Caco-2 (cell line): ENCODE data around the gene INPP4B. TPM values are rescaled to one million over a fixed set of nuclear protein-coding genes. Genes with fewer than 3 reads are reported as not detected.

Source experiments
- BruUV-seq: library from RNA; stranded (reverse); fragments of 400-500 nt; replicated peaks from 2 replicates; lab custom pipeline; 2021; lab: Mats Ljungman, UMichigan
- CTCF ChIA-PET: fragments of 300-600 bp; sonication (Branson Sonifier 250); formaldehyde crosslinking; loops from one replicate; lab custom pipeline; 2022; ENCODE audit warnings: antibody characterized with exemption; lab: Charles Lee
- POLR2A ChIA-PET: fragments of 300-600 bp; sonication (Branson Sonifier 250); formaldehyde crosslinking; loops from one replicate; lab custom pipeline; 2022; ENCODE audit warnings: antibody characterized with exemption; lab: Charles Lee
- DNase-seq, 2 experiments: peaks; one replicate each; pipeline versions ENCODE4 v3.0.0 to v3.0.0-alpha.2; 2020 to 2022
- H3K27me3 ChIP-seq: replicated peaks from 2 replicates; pipeline ENCODE4 v1.6.0; 2011; ENCODE audit warnings: low read length; ENCODE audit not compliant: control insufficient read depth, insufficient read depth
- H3K36me3 ChIP-seq: 2 replicates; pipeline ENCODE4 v1.5.1; 2011; ENCODE audit warnings: low read length; ENCODE audit not compliant: control insufficient read depth, insufficient read depth
- H3K4me1 ChIP-seq: fragments of 250-450 bp; sonication (Bioruptor Pico); 2 replicates; pipeline ENCODE4 v1.5.1; 2020; ENCODE audit warnings: mild to moderate bottlenecking
- H3K4me3 ChIP-seq: 2 replicates; pipeline ENCODE4 v1.5.1; 2011; ENCODE audit warnings: low read depth, mild to moderate bottlenecking, control low read depth, low read length
- H3K9me3 ChIP-seq: fragments of 250-450 bp; sonication (Bioruptor Pico); 2 replicates; pipeline ENCODE4 v1.5.1; 2020; ENCODE audit warnings: mild to moderate bottlenecking, moderate library complexity
- H3K27ac Mint-ChIP-seq: one replicate; pipeline ENCODE4 v1.8.0; 2022; ENCODE audit warnings: mixed read lengths; ENCODE audit not compliant: unreplicated experiment
- H3K27me3 Mint-ChIP-seq: one replicate; pipeline ENCODE4 v1.8.0; 2022; ENCODE audit warnings: mixed read lengths; ENCODE audit not compliant: insufficient read depth, unreplicated experiment
- H3K36me3 Mint-ChIP-seq: one replicate; pipeline ENCODE4 v1.8.0; 2022; ENCODE audit warnings: mild to moderate bottlenecking, mixed read lengths; ENCODE audit not compliant: insufficient read depth, unreplicated experiment
- H3K4me1 Mint-ChIP-seq: one replicate; pipeline ENCODE4 v1.8.0; 2022; ENCODE audit warnings: low read depth, mixed read lengths; ENCODE audit not compliant: unreplicated experiment
- H3K4me3 Mint-ChIP-seq: one replicate; pipeline ENCODE4 v1.8.0; 2022; ENCODE audit warnings: mild to moderate bottlenecking, moderate library complexity, mixed read lengths; ENCODE audit not compliant: unreplicated experiment
- H3K9me3 Mint-ChIP-seq: one replicate; pipeline ENCODE4 v1.8.0; 2022; ENCODE audit warnings: mixed read lengths; ENCODE audit not compliant: unreplicated experiment
- intact Hi-C: fragments of 100-400 bp; cut with micrococcal nuclease; formaldehyde crosslinking; loops from one replicate; pipeline ENCODE4 v1.10.0; 2022; ENCODE audit not compliant: unreplicated experiment
- total RNA-seq: library from RNA; stranded (reverse); gene quantifications from 2 replicates; pipeline ENCODE4 v1.2.3, GENCODE V29; 2022
- TF ChIP-seq, protein P1 (sequence below), 2 experiments: fragments of 200-600 bp in 1 of 2; IDR thresholded peaks; 1 replicate in 1 of 2; 2 replicates in 1 of 2; pipeline versions ENCODE4 v1.5.1 to v1.8.0; 2011 to 2022; ENCODE audit warnings: antibody characterized with exemption in 1 of 2, control low read depth in 1 of 2, inconsistent platforms in 1 of 2, low read depth in 1 of 2, low read length in 1 of 2, mild to moderate bottlenecking in 1 of 2, moderate library complexity in 1 of 2; ENCODE audit not compliant: insufficient read depth in 1 of 2, severe bottlenecking in 1 of 2, unreplicated experiment in 1 of 2

INPP4B gene
- total RNA-seq, 1 experiment from 2014 or later, result 10.3 TPM

DNA sequence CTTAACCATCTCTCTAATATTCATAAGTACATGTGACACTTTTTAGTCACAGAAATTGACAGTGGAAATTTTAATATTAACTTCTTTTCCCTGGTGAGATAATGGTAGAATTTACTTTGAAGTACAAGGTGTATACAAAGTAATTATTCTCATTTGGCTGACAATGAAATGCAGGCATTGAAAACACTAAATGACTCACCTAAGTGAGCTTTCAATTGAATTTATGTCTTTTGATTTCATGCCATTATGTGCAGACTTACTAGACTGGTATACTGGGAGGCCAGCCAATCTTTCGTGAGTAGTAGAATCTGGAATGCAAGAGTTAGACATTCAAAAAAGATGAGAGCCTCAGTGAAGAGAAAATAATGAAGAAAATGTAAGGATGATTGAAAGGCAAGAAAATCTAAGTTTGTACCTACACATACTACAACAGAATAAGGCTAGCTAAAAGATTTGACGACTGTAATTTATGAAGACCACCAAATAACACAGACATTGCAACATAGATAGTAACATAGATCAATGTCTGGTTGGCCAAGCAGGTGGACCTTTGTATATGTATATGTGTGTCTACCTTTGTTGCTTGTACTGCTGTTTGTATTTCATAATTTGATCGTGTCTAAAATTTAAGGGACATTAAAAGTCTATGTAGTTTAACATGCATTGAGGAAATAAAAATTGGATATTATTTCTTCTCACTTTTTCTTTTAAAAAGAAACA, 750.1 kb downstream of the INPP4B start:
- BruUV-seq, result no TSS peak
- intact Hi-C loops, result no loop called here

DNA sequence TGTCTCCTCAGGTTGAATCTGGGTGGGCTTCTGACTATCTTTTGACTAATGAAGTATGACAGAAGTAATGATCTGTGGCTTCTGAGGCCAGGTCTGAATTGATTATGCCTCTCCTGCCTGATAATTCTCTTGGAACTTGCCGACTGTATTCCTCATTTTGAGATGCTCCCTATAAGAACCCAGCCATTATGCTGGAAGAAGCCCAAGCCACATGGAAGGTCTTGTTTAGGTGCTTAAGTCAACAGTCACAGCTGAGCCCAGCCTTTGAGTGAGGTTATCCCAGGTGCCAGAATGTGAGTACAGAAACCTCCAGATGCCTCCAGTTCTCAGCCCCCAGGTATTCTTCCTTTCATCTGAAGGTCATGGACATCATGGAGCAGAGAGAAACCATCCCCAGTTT, 753.2 kb downstream of the INPP4B start:
- Mint-ChIP-seq H3K36me3 (no peaks in the 10 kb centered on the region), H3K27ac (no peak overlapping the region), H3K9me3 (no peaks in the 10 kb centered on the region), H3K4me3 (no peak overlapping the region), H3K4me1 (no peaks in the 10 kb centered on the region), H3K27me3 (no peaks in the 10 kb centered on the region)
- TF ChIP-seq, protein P1, sequence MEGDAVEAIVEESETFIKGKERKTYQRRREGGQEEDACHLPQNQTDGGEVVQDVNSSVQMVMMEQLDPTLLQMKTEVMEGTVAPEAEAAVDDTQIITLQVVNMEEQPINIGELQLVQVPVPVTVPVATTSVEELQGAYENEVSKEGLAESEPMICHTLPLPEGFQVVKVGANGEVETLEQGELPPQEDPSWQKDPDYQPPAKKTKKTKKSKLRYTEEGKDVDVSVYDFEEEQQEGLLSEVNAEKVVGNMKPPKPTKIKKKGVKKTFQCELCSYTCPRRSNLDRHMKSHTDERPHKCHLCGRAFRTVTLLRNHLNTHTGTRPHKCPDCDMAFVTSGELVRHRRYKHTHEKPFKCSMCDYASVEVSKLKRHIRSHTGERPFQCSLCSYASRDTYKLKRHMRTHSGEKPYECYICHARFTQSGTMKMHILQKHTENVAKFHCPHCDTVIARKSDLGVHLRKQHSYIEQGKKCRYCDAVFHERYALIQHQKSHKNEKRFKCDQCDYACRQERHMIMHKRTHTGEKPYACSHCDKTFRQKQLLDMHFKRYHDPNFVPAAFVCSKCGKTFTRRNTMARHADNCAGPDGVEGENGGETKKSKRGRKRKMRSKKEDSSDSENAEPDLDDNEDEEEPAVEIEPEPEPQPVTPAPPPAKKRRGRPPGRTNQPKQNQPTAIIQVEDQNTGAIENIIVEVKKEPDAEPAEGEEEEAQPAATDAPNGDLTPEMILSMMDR (IDR thresholded peaks at IDR 0.05; ENCODE audit: insufficient read depth in 1 of 2, low read depth in 1 of 2, low read length in 1 of 2, severe bottlenecking in 1 of 2, unreplicated experiment in 1 of 2), result no peak
- Histone ChIP-seq H3K9me3 (no peaks in the 10 kb centered on the region), H3K27me3 (no peaks in the 10 kb centered on the region), H3K4me1 (no peaks in the 10 kb centered on the region), H3K36me3 (no peaks in the 10 kb centered on the region), H3K4me3 (no peak overlapping the region)
- DNase-seq, result no peak
- intact Hi-C loops, result no loop called here
- ChIA-PET POLR2A (no interaction called here), CTCF (no interaction called here)
- no TSS peak for BruUV-seq

More for the DNA sequence above, 750.1 kb downstream of the INPP4B start:
- Histone ChIP-seq H3K4me3 (no peak overlapping the region), H3K36me3 (no peaks in the 10 kb centered on the region), H3K9me3 (no peaks in the 10 kb centered on the region), H3K4me1 (no peaks in the 10 kb centered on the region), H3K27me3 (no peaks in the 10 kb centered on the region)
- Mint-ChIP-seq H3K4me1 (no peaks in the 10 kb centered on the region), H3K9me3 (no peaks in the 10 kb centered on the region), H3K27me3 (no peaks in the 10 kb centered on the region), H3K36me3 (no peaks in the 10 kb centered on the region), H3K4me3 (no peak overlapping the region), H3K27ac (no peak overlapping the region)
- POLR2A ChIA-PET, result no interaction called here
- no peak for DNase-seq
- TF ChIP-seq, protein P1 (IDR thresholded peaks at IDR 0.05; ENCODE audit: insufficient read depth in 1 of 2, low read depth in 1 of 2, low read length in 1 of 2, severe bottlenecking in 1 of 2, unreplicated experiment in 1 of 2), result no peak
- CTCF ChIA-PET, result no interaction called here

DNA sequence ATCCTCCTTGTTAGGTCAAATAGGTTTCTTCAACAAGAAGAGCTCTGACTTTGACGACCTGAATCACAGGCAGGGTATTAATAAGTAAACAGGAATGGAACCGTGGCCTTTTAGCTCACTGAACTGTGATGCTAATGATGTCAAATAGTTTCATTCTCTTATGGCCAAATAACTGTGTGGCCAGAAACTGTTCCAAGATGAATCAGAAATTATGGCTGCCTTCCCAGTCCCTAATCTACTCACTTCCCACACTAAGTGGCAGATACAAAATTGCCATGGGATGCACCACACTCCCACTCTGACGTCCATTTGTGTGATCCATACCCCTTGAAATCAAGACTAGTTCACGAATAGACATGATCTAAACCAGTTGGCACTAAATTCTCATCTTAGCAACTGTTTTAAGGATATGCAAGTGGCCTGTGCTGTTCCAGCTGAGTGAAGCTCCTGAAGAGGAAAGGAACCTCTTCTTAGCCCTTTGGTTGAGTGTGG, 754.4 kb downstream of the INPP4B start:
- H3K27me3 Mint-ChIP-seq, result no peaks in the 10 kb centered on the region
- Histone ChIP-seq H3K36me3 (no peaks in the 10 kb centered on the region), H3K4me3 (no peak overlapping the region), H3K9me3 (no peaks in the 10 kb centered on the region), H3K4me1 (no peaks in the 10 kb centered on the region), H3K27me3 (no peaks in the 10 kb centered on the region)
- DNase-seq, result no peak
- intact Hi-C loops, result no loop called here
- no peak overlapping the region for H3K4me3 Mint-ChIP-seq
- H3K4me1 Mint-ChIP-seq, result no peaks in the 10 kb centered on the region
- TF ChIP-seq, protein P1 (IDR thresholded peaks at IDR 0.05; ENCODE audit: insufficient read depth in 1 of 2, low read depth in 1 of 2, low read length in 1 of 2, severe bottlenecking in 1 of 2, unreplicated experiment in 1 of 2), result no peak
- no peaks in the 10 kb centered on the region for H3K36me3 Mint-ChIP-seq
- POLR2A ChIA-PET, result no interaction called here
- CTCF ChIA-PET, result no interaction called here
- BruUV-seq, result no TSS peak
- no peaks in the 10 kb centered on the region for H3K9me3 Mint-ChIP-seq
- H3K27ac Mint-ChIP-seq, result no peak overlapping the region
